HG03025 (cell line): ENCODE data around the gene TFCP2.
A peak's percentile ranks its signal among the peaks of the same experiment; 100 is the strongest.

Experiments
- ATAC-seq: cut with Tn5 transposase; IDR thresholded peaks from one replicate; pipeline ENCODE4 v1.9.1; 2021; ENCODE audit warnings: mild to moderate bottlenecking, moderate library complexity; ENCODE audit not compliant: unreplicated experiment, low FRiP score

Gene TFCP2

DNA sequence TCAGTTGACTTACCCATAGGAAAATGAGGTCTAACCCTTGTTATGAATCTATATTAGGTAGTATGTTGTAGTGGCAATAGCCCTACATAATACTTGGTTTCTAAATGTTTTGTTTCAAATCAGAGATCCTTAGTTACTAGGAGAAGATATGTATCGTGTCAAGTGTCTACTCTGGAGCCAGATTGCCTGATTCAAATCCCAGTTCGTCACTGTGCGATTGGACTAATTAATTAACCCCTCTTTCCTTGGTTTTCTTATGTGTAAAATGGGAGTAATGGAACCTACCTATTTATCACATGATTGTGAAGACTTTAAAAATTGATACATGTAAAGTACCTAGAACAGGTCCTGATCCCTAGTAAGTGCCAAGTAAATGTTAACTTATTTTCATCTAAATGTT lies 123.4 kb downstream of the TFCP2 start:
- ATAC-seq: no peak

DNA sequence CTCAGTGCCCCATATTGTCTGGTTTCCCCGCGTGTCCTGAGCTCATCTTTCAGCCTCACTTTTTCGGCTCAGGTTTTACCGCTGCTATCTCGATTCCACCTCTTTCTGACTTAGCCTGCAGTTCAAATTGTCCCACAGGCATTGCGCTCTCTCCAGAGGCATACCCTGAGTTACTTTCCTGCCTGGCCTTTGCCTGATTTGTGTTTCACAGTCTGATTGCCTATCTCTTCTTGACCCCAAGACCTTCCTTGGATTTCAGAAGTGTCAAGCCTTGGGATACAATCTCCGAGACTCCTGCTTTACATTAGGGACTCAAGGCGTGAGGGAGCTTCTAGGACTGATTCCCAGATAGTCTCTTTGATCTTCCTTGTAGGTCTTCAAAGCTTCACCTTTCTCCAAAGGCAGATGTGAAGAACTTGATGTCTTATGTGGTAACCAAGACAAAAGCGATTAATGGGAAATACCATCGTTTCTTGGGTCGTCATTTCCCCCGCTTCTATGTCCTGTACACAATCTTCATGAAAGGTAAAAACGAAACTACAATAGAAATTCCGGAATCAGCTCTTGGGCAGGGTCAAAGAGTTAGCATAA lies 124.2 kb downstream of the TFCP2 start:
- no peak for ATAC-seq

DNA sequence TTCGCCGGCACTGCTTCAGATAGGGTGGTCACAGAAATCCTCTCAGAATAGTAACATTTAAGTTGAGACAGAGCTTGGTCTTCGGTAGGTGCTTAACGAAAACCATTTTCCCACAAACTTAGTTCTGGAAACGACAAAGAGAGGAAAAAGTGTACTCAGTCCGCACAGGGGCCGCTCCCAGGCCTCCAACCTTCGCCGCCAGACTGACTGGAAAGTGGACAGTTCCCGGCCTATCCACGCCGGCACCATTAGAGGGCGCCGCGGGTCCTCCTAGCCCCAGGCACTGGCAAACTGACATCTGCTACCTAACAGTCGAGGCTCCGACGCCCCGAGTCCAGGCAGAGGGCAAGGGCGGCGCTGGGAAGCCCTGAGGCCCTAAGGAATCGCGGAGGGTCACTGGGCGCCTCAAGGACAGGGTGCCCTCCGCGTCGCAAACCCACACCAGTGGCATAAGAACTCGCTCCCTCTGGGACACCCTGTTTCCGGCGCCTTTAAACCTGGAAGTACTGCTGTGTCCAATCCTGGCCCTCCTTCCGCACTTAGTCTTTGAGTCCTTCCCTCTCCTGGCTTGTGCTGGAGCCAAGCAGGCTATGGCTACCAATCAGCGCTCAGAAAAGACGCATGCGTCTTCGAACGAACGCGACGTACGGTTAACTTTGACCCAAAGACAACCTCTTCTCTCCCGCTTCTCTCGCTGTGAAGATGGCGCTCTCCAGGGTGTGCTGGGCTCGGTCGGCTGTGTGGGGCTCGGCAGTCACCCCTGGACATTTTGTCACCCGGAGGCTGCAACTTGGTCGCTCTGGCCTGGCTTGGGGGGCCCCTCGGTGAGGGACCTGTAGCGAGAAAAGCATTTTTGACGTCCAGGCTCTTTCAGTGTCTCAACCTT lies 125.0 kb downstream of the TFCP2 start, which contains the start of gene LETMD1:
Gene LETMD1 (plus strand): TSS at position 673 of the 886 bp plus-strand sequence. CDS start 30 bp downstream, at position 703.
- peak; percentile 92 for ATAC-seq
